ENCODE measurements around the gene INTU.
"Not testable (repeated sequence)": the region's sequence is repeated elsewhere in the genome, so short reads cannot be mapped to it uniquely, and the experiment has no call there.

Gene INTU

DNA sequence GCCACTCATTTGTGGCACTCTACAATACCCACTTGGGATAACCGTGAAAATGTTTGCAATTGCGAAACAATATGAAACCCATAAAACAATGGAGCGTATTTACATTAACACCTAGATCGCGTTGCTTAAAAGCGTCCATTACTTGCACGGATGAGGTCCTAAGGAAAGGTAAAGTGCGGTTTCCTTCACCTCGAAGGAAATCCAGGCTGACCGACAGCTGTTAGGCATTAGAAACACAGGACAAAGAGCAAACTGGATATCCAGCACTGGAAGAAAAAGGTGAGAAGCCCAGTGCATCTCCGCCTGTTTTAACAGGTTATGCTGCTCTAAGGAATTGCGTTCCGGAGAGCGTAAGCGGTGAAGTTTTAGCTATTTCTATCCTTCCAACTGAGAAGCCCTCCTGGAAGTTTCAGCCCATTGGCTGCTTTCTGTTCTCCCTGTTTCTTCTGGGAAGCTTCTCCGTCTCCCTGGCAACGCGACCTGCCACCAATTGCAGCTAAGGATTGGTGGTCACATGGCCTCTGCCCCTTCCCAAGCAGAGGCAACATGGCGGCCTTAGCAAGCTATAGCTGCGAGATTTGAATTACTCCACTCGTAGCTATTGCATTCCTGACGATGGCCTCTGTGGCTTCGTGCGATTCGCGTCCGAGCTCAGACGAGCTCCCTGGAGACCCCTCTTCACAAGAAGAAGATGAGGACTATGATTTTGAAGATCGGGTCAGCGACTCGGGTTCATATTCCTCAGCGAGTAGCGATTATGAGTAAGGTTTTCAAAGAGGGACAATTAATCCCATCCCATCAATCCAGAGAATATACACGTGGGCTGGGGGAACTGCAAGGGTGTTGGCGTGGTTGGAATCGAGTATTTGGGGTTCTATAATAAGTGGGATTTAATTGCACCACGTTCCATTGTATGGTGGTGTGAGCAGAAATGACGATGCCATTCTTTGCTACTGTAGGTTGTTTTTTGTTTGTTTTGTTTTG is at the start of gene INTU:
TSS of gene INTU (plus strand) at position 538 of the 984 bp plus-strand sequence. CDS start at position 616, 78 bp downstream.
- no peak for DNase-seq

DNA sequence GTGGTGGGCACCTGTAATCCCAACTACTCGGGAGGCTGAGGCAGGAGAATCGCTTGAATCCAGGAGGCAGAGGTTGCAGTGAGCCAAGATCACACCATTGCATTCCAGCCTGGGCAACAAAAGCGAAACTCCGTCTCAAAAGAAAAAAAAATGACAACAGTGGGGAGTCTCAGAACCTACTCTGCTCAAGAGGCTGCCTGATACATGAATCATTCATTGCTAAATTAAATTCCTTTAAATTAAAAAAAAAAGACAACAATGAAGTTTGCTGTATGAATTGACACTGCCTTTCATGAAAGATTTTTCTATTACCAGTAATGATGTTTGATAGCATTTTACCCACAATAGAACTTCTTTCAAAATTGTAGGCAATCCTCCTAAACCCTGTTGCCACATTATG is 46.3 kb upstream of the INTU start:
- not testable (repeated sequence) for DNase-seq

DNA sequence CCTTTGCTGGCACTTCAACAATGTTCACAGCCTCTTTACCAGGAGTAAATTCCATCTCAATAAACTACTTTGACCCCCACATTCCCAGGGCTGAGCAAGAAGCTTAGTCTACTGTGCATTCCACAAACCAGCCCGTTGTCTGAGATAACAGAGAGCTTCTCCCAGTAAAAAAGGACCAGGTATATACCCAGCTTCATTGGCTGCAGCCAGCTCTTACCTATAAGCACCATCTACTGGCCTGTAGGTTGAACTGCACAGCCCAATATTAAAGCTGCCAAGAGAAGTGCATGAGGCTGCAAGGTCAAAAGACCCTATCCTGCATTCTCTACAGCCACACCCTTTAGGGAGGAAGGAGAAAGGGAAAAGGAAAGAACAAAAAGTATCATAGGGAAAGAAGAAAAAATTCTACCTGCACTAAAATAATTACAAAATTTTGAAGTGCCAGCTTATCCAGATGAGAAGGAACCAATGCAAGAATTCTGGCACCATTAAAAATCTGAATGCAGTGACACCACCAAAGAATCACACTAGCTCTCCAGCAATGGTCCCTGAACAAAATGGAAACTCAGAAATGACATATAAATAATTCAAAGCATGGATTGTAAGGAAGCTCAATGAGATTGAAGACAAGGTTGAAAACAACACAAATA is 45.7 kb upstream of the INTU start:
- DNase-seq: no peak

DNA sequence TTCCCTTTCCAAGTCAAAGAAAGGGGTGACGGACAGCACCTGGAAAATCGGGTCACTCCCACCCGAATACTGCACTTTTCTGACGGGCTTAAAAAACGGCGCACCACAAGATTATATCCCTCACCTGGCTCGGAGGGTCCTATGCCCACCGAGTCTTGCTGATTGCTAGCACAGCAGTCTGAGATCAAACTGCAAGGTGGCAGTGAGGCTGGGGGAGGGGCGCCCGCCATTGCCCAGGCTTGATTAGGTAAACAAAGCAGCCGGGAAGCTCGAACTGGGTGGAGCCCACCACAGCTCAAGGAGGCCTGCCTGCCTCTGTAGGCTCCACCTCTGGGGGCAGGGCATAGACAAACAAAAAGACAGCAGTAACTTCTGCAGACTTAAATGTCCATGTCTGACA is 43.6 kb upstream of the INTU start:
- not testable (repeated sequence) for DNase-seq

DNA sequence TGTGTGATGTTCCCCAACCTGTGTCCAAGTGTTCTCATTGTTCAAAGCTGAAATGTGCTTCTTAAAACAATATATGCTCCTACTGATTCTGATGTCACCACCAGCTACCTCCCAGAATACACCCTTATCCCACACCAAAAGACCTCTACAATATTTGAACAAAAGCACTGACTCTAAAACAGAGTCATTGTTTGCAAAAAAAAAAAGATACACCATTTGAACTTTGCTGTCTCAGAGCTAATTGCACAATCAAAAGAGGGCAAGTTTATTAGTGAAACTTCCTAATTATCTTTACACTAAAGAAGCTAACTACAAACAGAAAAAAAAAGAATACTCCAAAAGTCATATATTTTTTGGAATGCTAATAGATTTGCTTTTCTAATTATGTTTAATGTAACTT is 34.1 kb upstream of the INTU start:
- no peak for DNase-seq

DNA sequence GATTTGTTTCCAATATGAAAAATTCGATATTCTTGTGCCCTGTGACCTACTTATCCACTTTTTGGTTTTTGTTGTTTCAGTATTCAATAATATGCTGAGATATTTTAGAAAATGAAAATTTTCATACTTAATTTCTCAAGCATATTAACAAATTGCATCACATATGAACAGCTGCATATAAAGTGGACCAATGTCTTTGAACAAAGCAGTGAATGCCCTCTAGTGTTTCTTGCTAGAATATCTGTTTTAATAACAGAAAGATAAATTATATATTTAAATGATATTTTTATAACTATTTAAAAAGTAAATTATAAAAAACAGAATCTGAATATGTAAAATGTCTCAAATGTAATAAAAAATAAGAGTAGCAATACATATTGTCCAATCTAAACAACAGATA is 31.7 kb upstream of the INTU start:
- no peak for DNase-seq

DNA sequence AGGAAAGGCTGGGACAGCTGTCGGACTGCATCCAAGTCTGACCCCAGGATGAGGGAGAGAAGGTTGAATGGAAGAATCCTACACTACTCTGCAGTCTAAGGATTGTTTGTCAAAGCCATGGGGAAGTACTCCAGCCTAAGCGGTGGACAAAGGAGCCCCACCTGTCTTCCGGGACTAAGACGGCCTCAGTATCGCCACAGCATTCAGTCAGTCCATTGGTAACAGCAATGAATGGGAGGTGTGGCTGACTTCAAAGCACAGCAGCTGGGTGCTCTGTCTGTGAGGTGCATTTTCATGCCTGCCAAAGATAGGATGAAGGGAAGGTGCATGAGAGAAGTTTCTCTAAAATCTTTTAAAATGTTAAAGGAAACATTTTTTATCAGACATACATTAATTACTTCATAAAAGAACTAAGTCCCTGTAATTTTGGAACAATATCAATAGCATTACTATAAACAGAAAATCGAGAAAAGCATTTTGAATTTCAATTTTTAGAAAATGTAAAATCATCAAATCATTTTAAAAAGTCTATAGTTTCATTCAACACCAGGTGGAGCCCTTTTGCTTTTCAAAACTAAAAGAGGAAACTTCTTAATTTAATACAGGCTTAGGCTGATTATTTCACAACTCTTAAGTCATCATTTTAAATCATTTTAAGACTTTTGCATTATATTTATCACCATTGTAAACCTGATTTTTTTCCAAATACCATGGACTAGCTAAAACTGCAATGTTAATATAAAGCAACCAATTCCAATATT is 27.6 kb upstream of the INTU start:
- no peak for DNase-seq

DNA sequence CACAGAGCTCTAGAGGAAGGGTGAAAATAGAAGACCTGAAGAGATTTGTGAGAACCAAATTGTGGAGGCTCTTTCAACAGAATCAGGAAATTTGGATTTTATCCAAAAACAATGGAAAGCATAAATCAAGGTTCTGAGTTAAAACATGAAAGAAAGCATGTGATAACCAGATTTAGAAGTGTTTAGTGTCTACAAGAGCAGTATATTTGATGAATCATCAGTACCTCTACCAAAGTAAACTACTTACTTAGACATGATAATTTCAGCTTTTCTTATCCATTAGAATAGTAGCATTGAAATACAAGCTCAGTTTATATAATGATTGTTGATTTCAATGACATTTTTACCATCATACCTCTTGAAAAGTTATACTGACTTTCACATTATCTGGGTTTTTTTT is 25.9 kb upstream of the INTU start:
- DNase-seq: no peak

DNA sequence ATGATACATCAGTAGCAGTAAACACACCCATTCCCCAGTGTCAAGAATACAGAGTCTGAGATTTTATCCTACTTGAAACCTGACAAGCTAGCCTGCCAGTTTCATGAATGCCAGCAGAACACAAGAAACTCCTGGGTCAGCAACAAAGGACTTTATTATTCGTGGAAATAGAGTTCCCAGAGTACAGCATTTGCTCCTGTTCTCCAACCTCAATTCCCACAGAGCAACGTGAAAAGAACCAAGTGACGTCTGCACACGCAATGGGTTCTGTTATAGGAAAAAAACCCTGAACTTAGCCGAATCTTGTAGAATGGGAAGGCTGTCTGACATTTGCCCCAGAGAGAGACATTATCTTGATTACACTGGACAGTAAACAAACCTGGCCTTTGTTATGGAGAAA is 23.3 kb upstream of the INTU start:
- DNase-seq: no peak

DNA sequence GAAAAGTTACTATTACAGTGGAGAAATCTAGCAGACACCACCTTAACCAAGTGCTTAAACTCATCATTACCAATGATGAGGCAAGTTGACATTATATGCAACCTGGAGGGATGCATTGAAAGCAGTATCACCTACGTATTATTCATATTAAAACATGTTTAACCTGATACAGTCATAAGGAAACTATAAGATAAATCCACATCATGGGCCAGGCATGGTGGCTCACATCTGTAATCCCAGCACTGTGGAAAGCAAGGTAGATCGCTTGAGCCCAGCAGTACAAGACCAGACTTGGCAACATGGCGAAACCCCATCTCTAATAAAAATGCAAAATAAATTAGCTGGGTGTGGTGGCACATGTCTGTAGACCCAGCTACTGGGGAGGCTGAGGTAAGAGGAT is 22.3 kb upstream of the INTU start:
- DNase-seq: no peak

DNA sequence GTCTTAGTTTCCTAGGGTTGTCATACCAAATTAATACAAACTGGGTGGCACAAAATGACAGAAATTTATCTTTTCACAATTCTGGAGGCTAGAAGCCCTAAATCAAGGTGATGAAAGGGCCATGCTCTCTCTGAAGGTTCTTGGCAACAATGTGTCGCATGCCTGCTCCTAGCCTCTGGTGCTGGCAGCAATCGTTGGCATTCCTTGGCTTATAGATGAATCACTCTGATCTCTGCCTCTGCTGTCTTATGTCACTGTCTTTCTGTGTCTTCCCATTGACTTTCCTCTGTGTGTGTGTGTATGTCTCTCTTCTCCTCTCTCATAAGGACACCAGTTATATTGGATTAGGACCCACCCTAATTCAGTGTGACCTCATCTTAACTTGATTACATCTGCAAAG is 15.9 kb upstream of the INTU start:
- DNase-seq: no peak

DNA sequence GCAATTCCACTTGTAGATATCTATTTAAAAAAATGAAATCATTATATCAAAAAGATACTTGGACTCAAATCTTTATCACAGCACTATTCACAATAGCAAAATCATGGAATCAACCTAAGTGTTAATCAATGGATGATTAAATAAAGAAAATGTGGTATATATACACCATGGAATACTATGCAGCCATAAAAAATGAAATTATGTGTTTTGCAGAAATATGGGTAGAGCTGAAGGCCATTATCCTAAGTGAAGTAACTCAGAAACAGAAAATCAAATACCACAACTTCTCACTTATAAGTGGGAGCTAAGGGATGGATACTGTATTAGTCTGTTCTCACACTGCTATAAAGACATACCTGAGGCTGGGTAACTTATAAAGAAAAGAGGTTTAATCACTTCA is 14.3 kb upstream of the INTU start:
- DNase-seq: no peak

DNA sequence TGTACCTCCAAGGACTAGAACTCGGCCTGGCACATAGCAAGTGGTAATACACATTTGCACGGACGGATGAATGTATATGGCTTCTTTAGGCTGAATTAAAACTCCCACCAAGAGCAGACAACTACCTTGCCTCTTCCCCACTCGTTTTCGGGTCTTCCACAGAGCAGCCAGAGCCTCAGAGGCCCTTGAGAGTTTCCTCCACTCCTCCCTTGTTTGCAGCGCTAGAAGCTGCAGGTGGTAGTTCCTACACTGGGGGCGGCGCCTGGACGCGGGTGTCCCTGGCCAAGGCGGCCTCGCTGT is 10.2 kb upstream of the INTU start:
- DNase-seq: no peak

DNA sequence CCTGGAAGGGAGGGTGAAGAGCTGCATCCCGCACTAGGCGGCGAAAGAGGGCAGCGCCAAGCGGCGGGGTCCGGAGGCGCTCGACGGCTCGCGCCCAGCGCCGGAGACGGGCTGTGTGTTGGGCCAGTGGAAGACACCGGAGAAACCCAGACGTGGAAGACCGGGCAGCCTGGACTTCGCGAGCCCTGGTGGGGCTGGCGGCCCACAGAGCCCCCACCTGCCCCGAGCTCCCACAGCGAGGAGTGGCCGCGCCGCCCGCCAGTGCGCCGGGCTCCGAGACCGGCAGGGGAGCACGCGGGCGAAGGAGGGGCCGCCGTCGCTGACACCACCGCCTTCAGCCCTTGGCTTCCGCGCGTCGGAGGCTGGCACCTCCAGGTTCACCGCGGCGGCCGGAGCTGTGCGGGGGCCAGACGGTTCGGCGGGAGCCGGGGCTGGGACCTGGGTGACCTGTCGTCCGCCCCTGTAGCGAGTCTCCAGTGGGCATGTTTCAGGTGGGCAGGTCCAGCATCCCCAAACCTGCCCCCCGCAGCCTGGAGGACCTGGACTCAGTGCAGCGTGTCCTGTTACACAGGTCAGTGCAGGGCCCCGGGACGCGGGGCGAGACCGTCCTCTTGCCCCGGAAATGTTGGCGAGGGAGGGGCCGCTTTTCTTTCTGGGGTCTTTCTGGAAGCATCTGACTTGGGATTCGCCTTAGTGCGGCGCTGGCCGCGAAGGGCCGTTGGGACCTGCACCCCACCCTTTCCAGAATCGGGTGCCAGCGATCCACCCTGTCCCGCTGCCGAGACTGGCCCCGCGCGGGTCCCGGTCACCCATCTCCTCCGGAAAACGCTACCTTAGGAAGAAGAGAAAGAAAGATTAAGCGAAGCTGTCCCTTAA is 9.6 kb upstream of the INTU start:
- no peak for DNase-seq

DNA sequence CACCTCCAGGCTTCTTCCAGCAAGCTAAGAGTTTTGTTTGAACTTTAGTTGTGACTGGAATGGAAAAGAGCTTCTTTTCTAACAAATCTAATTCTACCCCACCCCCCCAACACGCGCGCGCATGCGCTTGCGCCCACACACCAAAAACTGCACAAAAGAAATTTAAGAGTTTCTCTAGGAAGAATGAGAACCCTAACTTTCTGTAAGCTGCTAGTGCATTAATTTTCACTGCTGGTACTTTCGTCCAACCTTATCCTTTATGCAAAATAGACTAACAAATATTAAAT is 9.0 kb upstream of the INTU start:
- DNase-seq: no peak

DNA sequence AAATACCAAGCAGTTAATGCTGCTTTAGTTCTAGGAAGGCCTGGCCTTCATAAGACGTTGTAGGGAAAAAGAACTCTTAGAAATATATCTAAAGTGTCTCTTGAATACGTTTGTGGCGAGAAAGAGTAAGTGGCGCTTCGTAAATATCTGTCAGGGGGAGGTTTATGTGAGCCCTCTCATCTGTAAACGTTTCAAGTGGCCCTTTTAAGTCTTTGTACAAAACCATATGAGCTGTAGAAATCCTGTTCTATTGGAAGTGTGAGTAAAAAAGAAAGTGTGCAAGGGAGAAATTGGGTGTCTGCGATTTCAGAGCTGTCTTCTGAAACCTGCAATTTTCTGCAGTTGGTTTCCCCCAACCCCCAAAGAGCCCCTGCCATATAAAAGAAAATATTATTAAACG is 8.6 kb upstream of the INTU start:
- DNase-seq: no peak

DNA sequence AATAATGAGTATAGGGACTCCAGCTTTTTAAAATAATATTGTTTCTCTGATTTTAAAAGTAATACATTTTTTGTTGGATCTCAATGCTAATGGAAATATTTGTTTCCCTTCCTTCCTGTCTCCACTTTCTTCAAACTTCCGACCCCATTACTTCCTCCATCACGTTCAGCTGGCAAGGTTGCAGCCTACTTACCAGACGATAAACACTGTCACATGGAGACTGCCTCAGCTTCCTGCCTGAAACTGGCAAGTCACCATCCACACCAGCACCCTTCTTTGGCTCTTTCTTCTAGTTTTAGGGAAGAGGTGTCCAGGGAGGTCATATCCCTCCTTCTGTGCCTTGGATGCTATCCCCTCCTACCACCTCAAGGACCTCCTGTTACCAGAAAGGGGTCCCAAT is 3.4 kb upstream of the INTU start:
- DNase-seq: no peak

DNA sequence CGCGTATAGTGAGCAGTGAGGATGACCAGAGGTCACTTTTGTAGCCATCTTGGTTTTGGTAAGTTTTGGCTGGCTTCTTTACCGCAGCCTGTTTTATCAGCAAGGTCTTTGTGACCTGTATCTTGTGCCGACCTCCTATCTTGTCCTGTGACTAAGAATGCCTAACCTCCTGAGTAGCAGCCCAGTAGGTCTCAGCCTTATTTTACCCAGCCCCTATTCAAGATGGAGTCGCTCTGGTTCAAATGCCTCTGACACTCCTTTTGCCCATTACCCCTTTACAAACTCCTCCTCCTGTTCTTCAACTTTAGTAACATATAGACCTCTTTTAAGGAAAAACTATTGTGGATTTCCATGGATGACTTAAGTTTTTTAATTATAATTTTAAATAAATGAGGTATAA is 2.6 kb upstream of the INTU start:
- DNase-seq: no peak

DNA sequence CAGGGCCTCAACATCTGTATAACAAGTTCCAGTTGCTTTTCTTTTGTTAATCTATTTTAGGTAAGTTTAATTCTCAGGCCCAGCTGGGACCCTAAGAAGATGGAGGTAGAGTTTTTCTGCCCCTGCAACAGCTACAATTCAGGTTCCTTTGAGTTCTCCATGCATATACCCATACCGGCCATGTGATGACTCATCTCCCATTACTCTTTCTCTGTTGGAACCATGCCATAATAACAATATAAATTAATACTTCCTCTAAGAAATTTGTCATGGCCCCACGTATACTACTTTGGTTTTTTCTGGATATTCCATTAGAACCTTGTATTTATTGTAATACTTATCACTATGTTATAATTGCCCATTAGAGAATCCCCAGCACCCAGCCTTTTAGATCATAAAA is 1.3 kb upstream of the INTU start:
- DNase-seq: no peak

DNA sequence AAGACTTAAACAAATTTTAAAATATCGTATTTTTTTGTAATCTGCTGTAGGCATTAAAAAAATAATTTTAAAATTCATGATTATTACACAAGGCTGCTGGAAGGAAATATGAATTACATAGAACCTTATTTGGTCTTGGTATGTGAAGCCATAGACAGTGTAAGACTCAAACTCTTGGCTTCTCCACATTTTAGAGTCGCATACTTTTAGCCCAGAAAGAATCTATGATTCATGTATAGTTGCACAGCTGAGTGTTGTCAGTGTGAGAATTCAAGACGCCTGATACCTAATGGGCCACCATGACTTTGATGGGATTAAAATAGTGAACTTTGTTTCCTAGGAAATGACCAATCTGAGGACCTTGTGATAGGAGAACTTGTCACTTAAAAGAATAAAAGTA is 1.4 kb downstream of the INTU start:
- no peak for DNase-seq

DNA sequence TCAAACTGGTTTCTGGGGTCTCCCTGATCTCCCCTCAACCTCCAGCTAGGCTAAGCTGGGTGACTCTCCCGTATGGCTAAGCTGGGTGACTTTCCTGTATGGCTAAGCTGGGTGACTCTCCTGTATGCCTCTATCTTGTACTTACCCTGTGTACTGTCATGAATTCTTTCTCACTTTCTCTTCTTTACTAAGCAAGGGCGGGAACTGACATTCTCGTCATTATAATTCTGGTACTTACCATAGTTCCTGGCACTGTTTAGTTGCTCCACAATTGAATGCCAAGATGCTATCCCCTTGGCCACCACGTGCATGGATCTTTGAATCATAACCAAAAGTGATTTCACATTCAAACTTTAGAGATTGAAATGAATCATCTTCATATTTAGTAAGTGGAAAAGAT is 8.8 kb downstream of the INTU start:
- DNase-seq: no peak

DNA sequence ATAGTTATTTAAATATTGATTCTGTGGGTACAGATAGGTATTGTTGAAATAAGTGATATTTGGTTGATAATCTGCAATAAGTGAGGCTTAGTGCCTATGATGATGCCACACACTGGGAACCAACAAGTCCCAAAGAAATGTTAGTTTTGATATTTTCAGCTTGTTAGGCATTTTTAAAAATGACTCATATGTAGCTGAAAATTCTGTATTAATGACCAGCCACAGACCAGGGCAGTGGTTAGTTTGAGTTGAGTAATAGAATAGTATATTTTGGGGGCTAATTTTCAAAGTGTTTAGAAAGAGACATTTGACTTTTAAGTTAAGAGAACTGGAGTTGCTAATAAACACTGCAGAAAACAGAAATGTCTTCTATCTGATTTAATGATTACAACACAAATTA is 9.4 kb downstream of the INTU start:
- DNase-seq: no peak

DNA sequence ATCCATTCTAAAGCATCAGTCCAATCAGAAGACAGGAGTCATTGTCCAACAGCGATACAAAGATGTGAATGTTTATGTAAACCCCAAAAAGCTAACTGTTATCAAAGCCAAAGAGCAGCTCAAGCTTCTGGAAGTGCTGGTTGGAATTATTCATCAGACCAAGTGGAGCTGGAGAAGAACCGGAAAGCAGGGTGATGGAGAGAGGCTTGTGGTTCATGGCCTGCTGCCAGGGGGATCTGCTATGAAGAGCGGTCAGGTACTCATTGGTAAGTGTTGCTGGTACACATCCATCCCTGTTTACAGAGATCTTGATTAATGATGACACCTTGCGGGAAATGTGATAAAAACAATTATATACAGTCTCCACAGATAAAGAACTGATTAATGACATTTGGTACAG is 11.0 kb downstream of the INTU start:
- DNase-seq: no peak
